Smooth muscle cell (in vitro differentiated cells): ENCODE results near the gene MLF1. TPM values are rescaled to one million over a fixed set of nuclear protein-coding genes. Genes with fewer than 3 reads are reported as not detected.
A peak's percentile ranks its signal among the peaks of the same experiment; 100 is the strongest.

Experiments
- DNase-seq: peaks from one replicate; lab custom pipeline; 2025; ENCODE audit not compliant: unreplicated experiment; lab: John Stamatoyannopoulos, UW
- H2AFZ ChIP-seq: fragments of 200-600 bp; sonication (generic); 2 replicates; pipeline ENCODE4 v1.6.0; 2016; ENCODE audit warnings: antibody characterized with exemption, low read depth, mild to moderate bottlenecking
- H3F3A ChIP-seq: fragments of 200-600 bp; sonication (generic); 2 replicates; pipeline ENCODE4 v1.6.0; 2017; ENCODE audit warnings: antibody characterized with exemption, low read depth
- H3K27ac ChIP-seq: fragments of 200-600 bp; sonication (generic); 2 replicates; pipeline ENCODE4 v1.5.1; 2016; ENCODE audit warnings: low read depth, mild to moderate bottlenecking
- H3K27me3 ChIP-seq: fragments of 200-600 bp; sonication (generic); 2 replicates; pipeline ENCODE4 v1.6.1; 2016; ENCODE audit warnings: low read depth, mild to moderate bottlenecking
- H3K36me3 ChIP-seq: fragments of 200-600 bp; sonication (generic); 2 replicates; pipeline ENCODE4 v1.5.1; 2016; ENCODE audit warnings: low read depth
- H3K4me1 ChIP-seq: fragments of 200-600 bp; sonication (generic); 2 replicates; pipeline ENCODE4 v1.5.1; 2016; ENCODE audit warnings: low read depth
- H3K4me2 ChIP-seq: fragments of 200-600 bp; sonication (generic); 2 replicates; pipeline ENCODE4 v1.6.0; 2016; ENCODE audit warnings: mild to moderate bottlenecking
- H3K4me3 ChIP-seq: fragments of 200-600 bp; sonication (generic); 2 replicates; pipeline ENCODE4 v1.5.1; 2016; ENCODE audit warnings: mild to moderate bottlenecking
- H3K79me2 ChIP-seq: fragments of 200-600 bp; sonication (generic); 2 replicates; pipeline ENCODE4 v1.6.0; 2016; ENCODE audit warnings: low read depth, mild to moderate bottlenecking
- H3K9ac ChIP-seq: fragments of 200-600 bp; sonication (generic); 2 replicates; pipeline ENCODE4 v1.6.0; 2016; ENCODE audit warnings: low read depth
- H3K9me3 ChIP-seq: fragments of 200-600 bp; sonication (generic); replicated peaks from 2 replicates; pipeline ENCODE4 v1.5.1; 2016; ENCODE audit warnings: low read depth
- H4K20me1 ChIP-seq: fragments of 200-600 bp; sonication (generic); 2 replicates; pipeline ENCODE4 v1.6.0; 2016; ENCODE audit warnings: low read depth
- WGBS: methylation state at CpG from one replicate; pipeline ENCODE4 v1.1.7; 2016; ENCODE audit warnings: low lambda C conversion rate; 5-methylcytosine and 5-hydroxymethylcytosine counted together
- polyA plus RNA-seq: library from polyadenylated mRNA; unstranded; fragments of >200 nt; fragmentation: Nextera tagmentation; extraction: Ambion mirVana; gene quantifications from 2 replicates; pipeline ENCODE4 v1.2.1, GENCODE V29; 2016
- total RNA-seq: library from RNA; depleted of rRNA; stranded (reverse); fragments of >200 nt; gene quantifications from 2 replicates; pipeline ENCODE4 v1.2.3, GENCODE V29; 2014
- TF ChIP-seq, protein P1 (sequence below): fragments of 200-600 bp; sonication (generic); IDR thresholded peaks from 2 replicates; pipeline ENCODE4 v1.5.1; 2017; ENCODE audit warnings: borderline replicate concordance, mild to moderate bottlenecking, antibody characterized with exemption; ENCODE audit not compliant: insufficient read depth, poor library complexity, severe bottlenecking

The MLF1 gene
- total and polyA plus RNA-seq, 2 experiments from 2014 or later = 24.3 to 28.5 TPM

GRCh38 chr3:158644345-158644908 lies 73.4 kb downstream of the MLF1 start, which contains the start of gene GFM1:
Gene GFM1 (plus strand): TSS chr3:158644527. CDS start chr3:158644635, 108 bp downstream.
- peak within 1 kb of the TSS; percentile 97 for H3K4me2 ChIP-seq
- peak within 1 kb of the TSS; percentile 85 for H2AFZ ChIP-seq
- TF ChIP-seq, protein P1, sequence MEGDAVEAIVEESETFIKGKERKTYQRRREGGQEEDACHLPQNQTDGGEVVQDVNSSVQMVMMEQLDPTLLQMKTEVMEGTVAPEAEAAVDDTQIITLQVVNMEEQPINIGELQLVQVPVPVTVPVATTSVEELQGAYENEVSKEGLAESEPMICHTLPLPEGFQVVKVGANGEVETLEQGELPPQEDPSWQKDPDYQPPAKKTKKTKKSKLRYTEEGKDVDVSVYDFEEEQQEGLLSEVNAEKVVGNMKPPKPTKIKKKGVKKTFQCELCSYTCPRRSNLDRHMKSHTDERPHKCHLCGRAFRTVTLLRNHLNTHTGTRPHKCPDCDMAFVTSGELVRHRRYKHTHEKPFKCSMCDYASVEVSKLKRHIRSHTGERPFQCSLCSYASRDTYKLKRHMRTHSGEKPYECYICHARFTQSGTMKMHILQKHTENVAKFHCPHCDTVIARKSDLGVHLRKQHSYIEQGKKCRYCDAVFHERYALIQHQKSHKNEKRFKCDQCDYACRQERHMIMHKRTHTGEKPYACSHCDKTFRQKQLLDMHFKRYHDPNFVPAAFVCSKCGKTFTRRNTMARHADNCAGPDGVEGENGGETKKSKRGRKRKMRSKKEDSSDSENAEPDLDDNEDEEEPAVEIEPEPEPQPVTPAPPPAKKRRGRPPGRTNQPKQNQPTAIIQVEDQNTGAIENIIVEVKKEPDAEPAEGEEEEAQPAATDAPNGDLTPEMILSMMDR = peak; percentile 72
- peak within 1 kb of the TSS; percentile 74 for H3K27ac ChIP-seq
- H3K9me3 ChIP-seq = no peaks in the 10 kb centered on the region
- no peaks in the 10 kb centered on the region for H3F3A ChIP-seq
- no peaks in the 10 kb centered on the region for H4K20me1 ChIP-seq
- H3K4me3 ChIP-seq = peak within 1 kb of the TSS; percentile 83
- peak within 1 kb of the TSS; percentile 89 for H3K9ac ChIP-seq
- H3K4me1 ChIP-seq = peaks cover 6% of the 10 kb centered on the region
- peaks cover 10% of the 10 kb centered on the region for H3K36me3 ChIP-seq
- no peaks in the 10 kb centered on the region for H3K27me3 ChIP-seq
- peaks cover 34% of the 10 kb centered on the region for H3K79me2 ChIP-seq
- under 1% methylated on average over 42 of the region's 42 CpGs for WGBS
- DNase-seq = peak; percentile 37

DNA sequence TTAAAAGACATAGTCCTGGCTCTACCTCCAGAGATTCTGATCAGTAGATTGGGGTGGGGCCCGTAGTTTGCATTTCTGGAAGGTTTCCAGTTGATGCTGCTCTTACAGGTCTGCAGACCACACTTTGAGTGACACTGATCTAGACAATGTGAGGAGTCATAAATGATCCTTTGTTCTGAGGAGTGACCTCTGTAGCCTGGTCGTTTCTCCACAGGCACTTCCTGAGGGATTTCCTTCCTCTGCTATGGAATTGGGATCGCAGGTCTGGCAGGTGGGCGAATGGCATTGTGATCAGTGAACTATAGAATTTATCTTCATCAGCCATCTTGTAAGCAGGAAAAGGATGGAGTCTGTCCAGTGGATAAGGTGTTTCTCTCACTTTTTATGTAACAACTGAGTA lies 78.8 kb downstream of the MLF1 start:
- H3K4me3 ChIP-seq = no peak overlapping the region
- 76% methylated on average over 4 of the region's 4 CpGs for whole genome bisulfite sequencing
- no peaks in the 10 kb centered on the region for H3K9me3 ChIP-seq
- H3K27me3 ChIP-seq = no peaks in the 10 kb centered on the region
- TF ChIP-seq, protein P1 = no peak
- H3K9ac ChIP-seq = no peak overlapping the region
- H2AFZ ChIP-seq = no peak overlapping the region
- peaks cover 26% of the 10 kb centered on the region for H3K36me3 ChIP-seq
- no peaks in the 10 kb centered on the region for H3F3A ChIP-seq
- no peaks in the 10 kb centered on the region for H4K20me1 ChIP-seq
- H3K27ac ChIP-seq = no peak overlapping the region
- H3K79me2 ChIP-seq = peaks cover 31% of the 10 kb centered on the region
- no peak for DNase-seq
- H3K4me1 ChIP-seq = peaks cover 6% of the 10 kb centered on the region
- H3K4me2 ChIP-seq = no peak overlapping the region

- TF ChIP-seq, protein P1 = no peak
- peaks cover 18% of the 10 kb centered on the region for H3K79me2 ChIP-seq
- no peaks in the 10 kb centered on the region for H3K27me3 ChIP-seq
- no peak overlapping the region for H3K4me2 ChIP-seq
- H3K4me1 ChIP-seq = no peaks in the 10 kb centered on the region
- 99% methylated on average over 2 of the region's 2 CpGs for WGBS
- H2AFZ ChIP-seq = no peak overlapping the region
- H3F3A ChIP-seq = no peaks in the 10 kb centered on the region
- H3K36me3 ChIP-seq = peaks cover 30% of the 10 kb centered on the region
- H3K4me3 ChIP-seq = no peak overlapping the region
- H4K20me1 ChIP-seq = no peaks in the 10 kb centered on the region
- DNase-seq = no peak
- no peaks in the 10 kb centered on the region for H3K9me3 ChIP-seq
- H3K27ac ChIP-seq = no peak overlapping the region
- no peak overlapping the region for H3K9ac ChIP-seq
These were observed 80.2 kb downstream of the MLF1 start for GRCh38 chr3:158651192-158651591.

GRCh38 chr3:158652463-158652862 lies 81.5 kb downstream of the MLF1 start:
- TF ChIP-seq, protein P1 = no peak
- Histone ChIP-seq H3K27me3 (no peaks in the 10 kb centered on the region), H3K4me2 (no peak overlapping the region), H3K9ac (no peak overlapping the region), H3K4me1 (no peaks in the 10 kb centered on the region), H3K27ac (no peak overlapping the region), H3F3A (no peaks in the 10 kb centered on the region), H4K20me1 (no peaks in the 10 kb centered on the region), H2AFZ (no peak overlapping the region), H3K79me2 (peaks cover 7% of the 10 kb centered on the region), H3K9me3 (no peaks in the 10 kb centered on the region), H3K4me3 (no peak overlapping the region), H3K36me3 (peaks cover 25% of the 10 kb centered on the region)
- no peak for DNase-seq
- WGBS = 96% methylated on average over 3 of the region's 3 CpGs
